GM19193 (cell line): ENCODE measurements around the gene WTIP.

ENCODE experiments used
- POLR2A ChIP-seq: IDR thresholded peaks from 4 replicates; pipeline ENCODE4 v1.6.1; 2011; ENCODE audit not compliant: insufficient read depth, insufficient read length; ENCODE audit errors: extremely low read depth

Gene WTIP

DNA sequence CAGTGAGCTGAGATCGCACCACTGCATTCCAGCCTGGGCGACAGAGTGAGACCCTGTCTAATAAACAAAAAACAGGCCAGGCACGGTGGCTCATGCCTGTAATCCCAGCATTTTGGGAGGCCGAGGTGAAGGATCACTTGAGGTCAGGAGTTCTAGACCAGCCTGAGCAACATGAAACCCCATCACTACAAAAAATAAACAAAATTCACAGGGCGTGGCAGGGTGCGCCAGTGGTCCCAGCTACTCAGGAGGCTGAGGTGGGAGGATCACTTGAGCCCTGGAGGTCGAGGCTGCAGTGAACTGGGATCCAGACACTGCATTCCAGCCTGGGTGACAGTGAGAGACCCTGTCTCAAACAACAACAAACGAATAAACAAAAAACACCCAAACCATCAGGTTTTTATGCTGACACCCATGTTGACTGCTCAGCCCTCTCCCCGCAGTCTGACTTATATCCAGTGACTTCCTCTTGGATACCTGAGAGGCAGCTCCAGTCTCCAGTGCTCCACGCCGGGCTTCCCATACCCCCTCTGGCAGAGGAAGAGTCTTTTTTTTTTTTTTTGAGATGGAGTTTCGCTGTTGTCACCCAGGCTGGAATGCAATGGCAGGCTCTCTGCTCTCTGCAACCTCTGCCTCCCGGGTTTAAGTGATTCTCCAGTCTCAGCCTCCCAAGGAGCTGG lies 17.7 kb downstream of the WTIP start:
- TF ChIP-seq POLR2A: no peak

DNA sequence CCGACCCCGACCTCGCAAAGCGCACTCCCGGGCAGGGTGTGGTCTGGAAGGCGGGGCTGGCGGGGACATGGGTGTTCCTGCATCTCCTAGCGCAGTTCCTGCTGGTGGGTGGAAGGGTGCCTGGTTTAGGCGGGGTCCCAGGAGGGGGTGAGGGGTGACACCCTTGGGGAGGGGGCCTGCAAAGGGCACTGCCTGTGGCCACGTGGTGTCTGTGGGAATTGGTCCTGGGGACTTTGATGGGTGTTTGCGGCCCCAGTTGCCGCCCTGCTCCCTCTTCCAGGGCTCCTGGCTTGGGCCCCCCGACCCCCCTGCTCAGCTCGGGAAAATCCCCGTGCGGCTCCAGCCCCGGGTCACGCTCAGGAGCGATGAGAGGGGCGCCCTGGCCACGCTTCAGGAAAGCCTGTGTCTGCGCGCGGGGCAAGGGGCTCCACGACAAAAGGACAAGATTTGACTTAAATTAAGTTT lies 19.1 kb downstream of the WTIP start:
- TF ChIP-seq POLR2A: no peak

DNA sequence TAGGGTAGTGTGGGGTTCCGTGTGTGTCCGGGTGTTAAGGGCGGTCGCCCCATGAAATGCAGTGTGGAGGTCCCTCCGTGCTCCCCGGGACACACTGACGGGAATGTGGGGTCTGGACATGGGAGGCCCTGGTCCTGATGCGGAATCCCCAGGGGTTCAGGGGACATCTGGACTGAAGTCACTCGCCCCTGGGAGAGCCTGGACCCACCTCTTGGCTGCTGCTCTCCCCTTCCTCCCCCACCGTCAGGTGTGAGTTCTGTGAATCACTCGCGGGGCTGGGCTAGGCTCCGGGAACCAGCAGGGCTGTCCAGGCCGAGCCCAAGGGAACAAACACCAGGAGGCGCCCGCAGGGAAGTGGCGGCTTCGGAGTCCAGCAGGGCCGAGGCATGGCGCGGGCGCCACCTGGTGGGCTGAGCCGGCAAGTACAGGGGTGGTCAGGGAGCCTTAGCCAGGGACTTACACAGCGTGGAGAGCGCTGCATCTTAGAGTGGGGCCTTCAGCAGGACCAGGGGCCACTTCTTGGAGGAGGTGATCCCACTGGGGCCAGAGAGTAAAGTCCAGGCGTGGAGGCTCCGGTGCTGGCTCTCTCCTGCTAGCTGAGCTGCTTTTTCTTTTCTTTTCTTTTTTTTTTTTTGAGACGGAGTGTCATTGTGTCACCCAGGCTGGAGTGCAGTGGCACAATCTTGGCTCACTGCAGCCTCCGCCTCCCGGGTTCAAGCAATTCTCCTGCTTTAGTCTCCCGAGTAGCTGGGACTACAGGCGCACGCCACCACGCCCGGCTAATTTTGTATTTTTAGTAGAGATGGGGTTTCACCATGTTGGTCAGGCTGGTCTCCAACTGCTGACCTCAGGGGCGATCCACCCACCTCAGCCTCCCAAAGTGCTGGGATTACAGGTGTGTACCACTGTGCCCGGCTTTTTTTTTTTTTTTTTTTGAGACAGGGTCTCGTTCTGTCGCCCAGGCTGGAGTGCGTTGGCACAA lies 20.1 kb downstream of the WTIP start:
- no peak for TF ChIP-seq POLR2A

DNA sequence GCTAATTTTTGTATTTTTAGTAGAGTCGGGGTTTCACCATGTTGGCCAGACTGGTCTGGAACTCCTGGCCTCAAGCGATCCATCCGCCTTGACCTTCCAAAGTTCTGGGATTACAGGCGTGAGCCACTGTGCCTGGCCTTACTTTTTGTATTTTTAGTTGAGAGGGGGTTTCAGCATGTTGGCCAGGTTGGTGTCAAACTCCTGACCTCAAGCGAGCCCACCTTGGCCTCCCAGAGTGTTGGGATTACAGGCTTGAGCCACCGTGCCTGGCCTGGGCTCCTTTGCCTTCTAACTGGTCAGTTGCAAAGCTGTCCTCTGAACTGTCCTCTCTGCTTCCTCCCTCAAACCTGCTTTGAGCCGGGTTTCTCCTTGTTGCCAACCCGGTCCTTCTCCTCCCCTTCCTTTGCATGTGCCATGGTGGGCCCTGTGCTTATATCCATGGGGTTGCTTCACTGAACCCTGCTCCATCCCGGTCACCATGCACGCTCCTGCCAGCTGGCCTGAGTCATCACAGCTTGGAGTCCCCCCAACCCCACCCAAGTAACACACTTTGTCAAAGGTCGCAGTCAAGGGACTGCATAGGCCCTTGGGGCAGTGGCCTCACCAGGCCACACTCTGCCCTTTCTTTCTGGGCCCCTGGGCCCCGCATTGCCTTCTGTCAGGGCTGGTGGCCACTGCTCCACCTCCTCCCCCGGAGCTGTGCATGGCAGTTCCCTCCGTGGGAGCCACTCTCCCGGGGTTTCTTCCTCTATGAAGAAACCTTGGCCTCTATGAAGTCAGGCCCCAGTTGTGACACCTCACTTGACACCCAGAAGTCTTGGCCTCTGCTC lies 21.2 kb downstream of the WTIP start:
- TF ChIP-seq POLR2A: no peak

DNA sequence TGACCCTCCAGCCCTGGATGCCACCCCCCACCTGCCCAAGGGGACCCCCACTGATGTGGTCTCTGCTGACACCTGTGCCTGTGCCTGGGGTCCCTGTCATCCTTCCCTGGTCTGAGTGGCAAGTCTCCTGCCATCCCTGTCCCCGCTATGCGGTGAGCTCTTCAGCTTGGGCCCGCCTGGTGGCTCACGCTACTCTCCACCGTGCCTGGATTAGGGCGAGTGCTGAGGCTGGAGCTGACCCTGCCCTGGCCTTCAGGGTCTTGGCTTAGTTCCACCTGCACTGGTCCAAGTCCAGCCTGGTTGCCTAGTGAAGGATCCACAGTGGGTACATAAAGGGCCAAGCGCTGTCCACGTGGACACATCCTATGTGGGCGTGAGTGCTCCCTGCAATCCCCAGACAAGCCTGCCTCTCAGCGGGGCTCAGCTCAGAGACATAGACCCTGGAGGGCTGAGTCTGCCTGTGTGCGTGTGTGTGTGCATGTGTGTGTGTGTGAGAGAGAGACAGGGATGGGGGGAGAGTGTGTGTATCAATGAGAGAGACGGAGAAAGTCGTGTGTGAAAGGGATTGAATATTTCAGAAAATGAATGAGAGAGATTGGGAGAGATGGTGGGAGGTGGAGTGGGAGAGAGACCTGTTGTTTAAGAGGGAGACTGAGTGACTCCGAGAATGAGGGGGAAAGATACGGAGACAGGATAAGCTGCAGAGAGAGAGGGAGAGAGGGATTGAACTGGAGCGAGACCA lies 22.1 kb downstream of the WTIP start:
- no peak for TF ChIP-seq POLR2A

DNA sequence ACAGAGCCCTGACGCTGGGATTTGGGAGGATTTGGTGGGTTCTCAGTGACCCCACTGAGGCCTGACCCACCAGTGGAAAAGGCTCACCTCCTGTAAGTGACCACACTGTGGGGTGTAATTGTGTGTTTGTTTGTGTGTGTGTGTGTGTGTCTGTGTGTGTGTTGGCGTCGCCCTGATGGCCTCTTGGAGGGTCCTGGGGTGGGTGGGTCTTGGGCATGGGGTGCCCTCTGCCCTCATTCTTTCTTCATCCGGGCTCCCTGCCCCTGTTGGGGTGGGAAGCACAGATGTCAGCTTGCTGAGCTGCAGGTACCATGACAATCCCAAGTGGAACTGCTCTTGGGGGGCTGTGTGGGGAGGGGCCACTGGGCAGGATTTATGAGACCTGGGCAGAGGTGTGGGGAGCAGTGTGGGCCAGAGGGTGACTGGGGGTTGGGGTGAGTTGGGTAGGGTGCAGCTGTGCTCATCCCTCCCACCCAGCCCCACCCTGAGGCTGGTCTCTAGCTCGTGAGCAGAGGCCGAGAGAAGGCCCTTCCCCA lies 22.8 kb downstream of the WTIP start:
- no peak for TF ChIP-seq POLR2A

DNA sequence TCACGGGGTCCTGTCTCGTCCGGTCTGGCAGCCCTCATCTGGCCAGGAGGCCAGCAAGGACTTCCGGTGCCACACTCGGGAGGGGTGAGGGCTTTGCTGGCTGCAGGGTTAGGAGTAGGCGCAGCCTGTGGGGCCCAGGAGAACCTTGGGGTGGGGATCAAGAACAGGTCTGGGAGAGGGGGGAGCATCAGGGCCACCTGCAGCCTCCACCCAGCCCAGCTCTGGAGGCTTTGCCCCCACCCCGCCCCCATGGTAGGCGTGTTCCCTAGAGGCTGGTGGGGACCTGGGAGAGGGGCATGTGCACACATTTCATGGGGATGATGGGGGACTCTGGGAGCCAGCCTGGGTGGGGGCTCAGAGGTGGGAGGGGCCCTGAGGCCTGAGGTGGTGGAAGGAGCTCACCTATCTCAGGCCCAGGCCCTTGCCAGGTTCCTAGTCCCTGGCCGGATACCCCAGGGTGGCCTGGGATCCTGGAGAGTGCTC lies 23.3 kb downstream of the WTIP start:
- no peak for TF ChIP-seq POLR2A

DNA sequence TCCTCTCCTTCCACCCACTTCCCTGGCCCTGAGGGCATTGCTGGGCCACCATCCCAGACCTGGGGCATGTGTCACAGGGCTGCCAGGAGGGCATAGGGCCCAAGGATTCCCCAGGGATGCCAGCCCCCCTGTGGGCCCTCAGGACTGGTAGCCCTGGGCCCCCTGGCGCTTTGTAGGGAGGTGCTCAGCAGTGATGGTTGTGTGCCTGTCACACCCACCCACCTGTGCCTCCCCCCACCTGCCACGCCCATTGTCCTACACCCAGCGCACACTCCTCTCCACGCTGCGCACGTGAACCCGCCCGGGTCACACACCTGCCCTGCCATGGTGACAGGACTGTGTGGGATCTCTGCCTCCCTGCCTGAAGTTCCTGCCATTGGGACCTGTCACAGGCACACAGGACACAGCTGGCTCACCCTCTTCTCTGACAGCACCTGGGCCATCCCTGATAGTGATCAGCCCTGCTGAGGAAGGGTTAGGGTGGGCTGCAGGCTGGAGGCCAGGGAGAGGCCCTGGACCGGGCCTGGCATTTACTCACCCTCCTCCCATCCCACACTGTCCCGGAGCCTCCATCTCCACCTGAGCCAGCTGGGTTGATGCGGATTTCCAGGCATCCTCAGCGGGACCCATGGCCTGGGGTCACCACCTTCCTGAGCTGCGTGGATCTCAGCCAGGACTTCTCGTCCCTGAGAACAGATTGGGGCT lies 23.9 kb downstream of the WTIP start:
- TF ChIP-seq POLR2A: no peak

DNA sequence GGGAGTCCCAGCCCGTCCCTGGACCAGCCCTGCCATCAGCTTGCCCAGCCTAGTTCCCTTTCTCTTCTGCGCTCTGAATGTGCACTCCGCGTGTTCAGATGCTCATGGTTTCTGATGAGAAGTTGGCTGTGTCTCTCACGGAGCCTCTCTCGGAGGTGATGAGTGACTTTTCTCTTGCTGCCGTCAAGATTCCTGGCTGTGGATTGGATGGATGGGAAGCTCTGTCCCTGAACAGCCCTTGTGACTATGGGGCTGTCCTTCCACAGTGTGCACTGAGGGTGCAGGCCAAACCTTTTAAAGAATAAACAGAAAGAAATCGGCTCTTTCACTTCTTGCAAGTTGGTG lies 24.4 kb downstream of the WTIP start:
- TF ChIP-seq POLR2A: no peak

DNA sequence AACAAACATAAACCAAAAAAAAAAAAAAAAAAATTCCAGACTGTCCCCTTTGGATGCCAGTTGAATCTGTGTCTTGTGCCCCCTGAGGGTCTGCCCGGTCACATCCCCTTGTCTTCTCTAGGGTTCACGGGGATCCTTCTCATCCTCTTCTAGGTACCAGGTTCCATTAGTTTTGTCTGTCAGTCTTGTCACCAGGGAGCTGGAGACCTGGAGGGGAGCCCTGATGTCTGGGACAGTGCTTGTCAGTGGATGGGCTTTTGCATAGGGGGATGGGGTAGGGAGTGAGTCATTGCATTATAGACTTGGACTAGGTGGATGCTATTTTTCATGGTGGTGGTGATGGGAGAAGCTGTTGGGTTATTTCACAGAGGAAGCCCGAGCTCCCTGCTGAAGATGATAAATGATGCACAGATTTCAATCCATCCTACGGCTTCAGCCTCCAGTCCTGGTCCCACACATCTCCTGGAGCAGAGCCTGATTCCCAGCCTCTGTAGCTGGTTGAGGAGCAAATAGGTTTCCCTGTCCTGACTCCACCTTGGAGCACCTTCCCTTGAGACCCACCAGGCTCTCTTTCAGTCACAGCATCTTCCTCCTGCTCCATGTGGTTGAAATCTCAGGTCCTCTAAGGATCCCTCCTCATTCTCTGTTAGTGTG lies 26.0 kb downstream of the WTIP start:
- no peak for TF ChIP-seq POLR2A

DNA sequence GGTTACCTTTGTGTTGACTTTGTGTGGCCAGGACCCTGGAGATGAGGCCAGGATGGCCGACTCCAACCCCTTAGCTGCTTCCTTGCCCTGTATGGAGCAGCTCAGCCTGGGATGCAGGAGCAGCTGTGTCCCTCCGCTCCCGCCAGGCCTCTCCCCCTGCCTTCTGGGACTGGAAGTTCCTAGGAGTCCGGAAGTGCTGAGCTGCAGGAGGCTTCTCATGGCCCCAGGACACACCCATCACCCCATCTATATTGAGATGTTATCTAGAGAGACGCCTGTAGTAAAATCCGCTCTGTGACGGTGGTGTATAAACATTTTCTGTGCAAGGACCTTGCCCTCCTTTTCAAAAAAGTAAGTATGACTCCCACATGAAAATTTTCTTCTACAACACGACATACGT lies 27.0 kb downstream of the WTIP start:
- no peak for TF ChIP-seq POLR2A

DNA sequence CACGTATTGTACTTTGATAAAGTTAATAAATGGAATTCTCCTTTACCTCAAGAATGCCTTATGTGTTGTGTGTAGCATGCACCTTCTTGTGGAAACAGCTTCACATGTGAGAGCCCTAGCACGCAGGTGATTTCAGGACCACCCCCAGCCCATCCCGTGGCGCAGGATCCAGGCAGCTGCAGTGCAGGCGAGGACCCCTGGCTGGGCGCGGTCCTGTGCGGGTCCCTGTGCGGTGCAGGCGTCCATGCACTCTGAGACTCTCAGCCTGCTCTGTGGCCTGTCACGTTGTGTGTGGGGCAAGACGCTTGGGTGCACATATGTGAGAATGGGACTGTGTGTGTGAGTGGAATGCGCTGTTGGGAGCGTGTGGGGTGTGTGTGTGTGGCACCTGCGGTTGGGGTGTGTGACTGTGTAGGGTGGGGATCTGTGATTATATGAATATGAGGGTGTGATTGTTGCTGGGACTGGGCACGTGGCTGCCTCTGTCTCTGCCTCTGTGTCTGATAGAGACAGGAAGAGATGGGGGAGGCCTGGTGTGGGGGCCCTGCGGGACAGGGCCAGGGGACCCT lies 30.8 kb downstream of the WTIP start:
- no peak for TF ChIP-seq POLR2A

DNA sequence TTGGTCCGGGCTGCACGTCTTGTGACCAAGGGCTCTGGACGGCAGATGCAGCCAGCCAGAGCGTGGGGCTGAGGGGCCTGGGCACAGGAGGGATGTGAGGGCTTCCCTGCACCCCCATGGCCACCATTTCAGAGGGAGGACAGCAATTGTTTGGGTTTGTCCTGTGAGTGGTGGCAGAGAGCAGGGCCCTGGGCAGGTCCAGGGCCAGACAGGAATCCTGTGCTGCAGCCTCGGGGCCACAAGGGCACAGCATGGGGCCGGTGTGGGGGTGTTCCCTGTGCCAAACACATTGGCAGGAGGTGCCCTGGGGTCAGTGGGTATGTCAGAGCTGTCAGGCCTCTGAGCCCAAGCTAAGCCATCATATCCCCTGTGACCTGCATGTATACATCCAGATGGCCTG lies 32.2 kb downstream of the WTIP start:
- no peak for TF ChIP-seq POLR2A
